GM18526 (cell line): ENCODE measurements around the gene SNX14.

ENCODE experiments used
- POLR2A ChIP-seq: IDR thresholded peaks from 3 replicates; pipeline ENCODE4 v1.6.1; 2011; ENCODE audit not compliant: insufficient read length; ENCODE audit errors: extremely low read depth

SNX14 gene

GRCh38 chr6:85460154-85460920, 133.3 kb downstream of the SNX14 start:
- no peak for TF ChIP-seq POLR2A

GRCh38 chr6:85459224-85459901, 134.3 kb downstream of the SNX14 start:
- no peak for TF ChIP-seq POLR2A

- TF ChIP-seq POLR2A = no peak
These were observed 134.9 kb downstream of the SNX14 start for GRCh38 chr6:85458782-85459181.

- TF ChIP-seq POLR2A = no peak
These were observed 135.5 kb downstream of the SNX14 start for GRCh38 chr6:85458184-85458583.

- no peak for TF ChIP-seq POLR2A
These were observed 136.9 kb downstream of the SNX14 start for GRCh38 chr6:85456782-85457181.
